SJCRH30 (cell line): ENCODE results near the gene TSPAN17. TPM values are rescaled to one million over a fixed set of nuclear protein-coding genes. Genes with fewer than 3 reads are reported as not detected.

Experiments
- DNase-seq, 2 experiments: peaks; one replicate each; pipeline ENCODE4 v3.0.0-alpha.2; 2015 to 2020
- H3K27ac ChIP-seq: fragments of 250-450 bp; sonication (Bioruptor Pico); 2 replicates; pipeline ENCODE4 v1.5.1; 2020; ENCODE audit warnings: mild to moderate bottlenecking, moderate library complexity
- H3K27me3 ChIP-seq: fragments of 250-450 bp; sonication (Bioruptor Pico); 2 replicates; pipeline ENCODE4 v1.5.1; 2020; ENCODE audit warnings: mild to moderate bottlenecking, moderate library complexity
- H3K36me3 ChIP-seq: fragments of 250-450 bp; sonication (Bioruptor Pico); 2 replicates; pipeline ENCODE4 v1.5.1; 2020; ENCODE audit warnings: mild to moderate bottlenecking, moderate library complexity
- H3K4me1 ChIP-seq: fragments of 250-450 bp; sonication (Bioruptor Pico); 2 replicates; pipeline ENCODE4 v1.5.1; 2020; ENCODE audit warnings: mild to moderate bottlenecking, moderate library complexity
- H3K4me3 ChIP-seq: fragments of 250-450 bp; sonication (Bioruptor Pico); 2 replicates; pipeline ENCODE4 v1.5.1; 2020; ENCODE audit warnings: mild to moderate bottlenecking, moderate library complexity
- H3K9me3 ChIP-seq: fragments of 250-450 bp; sonication (Bioruptor Pico); replicated peaks from 2 replicates; pipeline ENCODE4 v1.5.1; 2020; ENCODE audit warnings: mild to moderate bottlenecking, moderate library complexity
- total RNA-seq: library from RNA; depleted of rRNA; stranded (reverse); fragments of >200 nt; shearing (Covaris generic); gene quantifications from 2 replicates; pipeline ENCODE4 v1.2.3, GENCODE V29; 2014; rRNA removed

Gene TSPAN17
- total RNA-seq, 1 experiment from 2014 or later = 26.5 TPM

DNA sequence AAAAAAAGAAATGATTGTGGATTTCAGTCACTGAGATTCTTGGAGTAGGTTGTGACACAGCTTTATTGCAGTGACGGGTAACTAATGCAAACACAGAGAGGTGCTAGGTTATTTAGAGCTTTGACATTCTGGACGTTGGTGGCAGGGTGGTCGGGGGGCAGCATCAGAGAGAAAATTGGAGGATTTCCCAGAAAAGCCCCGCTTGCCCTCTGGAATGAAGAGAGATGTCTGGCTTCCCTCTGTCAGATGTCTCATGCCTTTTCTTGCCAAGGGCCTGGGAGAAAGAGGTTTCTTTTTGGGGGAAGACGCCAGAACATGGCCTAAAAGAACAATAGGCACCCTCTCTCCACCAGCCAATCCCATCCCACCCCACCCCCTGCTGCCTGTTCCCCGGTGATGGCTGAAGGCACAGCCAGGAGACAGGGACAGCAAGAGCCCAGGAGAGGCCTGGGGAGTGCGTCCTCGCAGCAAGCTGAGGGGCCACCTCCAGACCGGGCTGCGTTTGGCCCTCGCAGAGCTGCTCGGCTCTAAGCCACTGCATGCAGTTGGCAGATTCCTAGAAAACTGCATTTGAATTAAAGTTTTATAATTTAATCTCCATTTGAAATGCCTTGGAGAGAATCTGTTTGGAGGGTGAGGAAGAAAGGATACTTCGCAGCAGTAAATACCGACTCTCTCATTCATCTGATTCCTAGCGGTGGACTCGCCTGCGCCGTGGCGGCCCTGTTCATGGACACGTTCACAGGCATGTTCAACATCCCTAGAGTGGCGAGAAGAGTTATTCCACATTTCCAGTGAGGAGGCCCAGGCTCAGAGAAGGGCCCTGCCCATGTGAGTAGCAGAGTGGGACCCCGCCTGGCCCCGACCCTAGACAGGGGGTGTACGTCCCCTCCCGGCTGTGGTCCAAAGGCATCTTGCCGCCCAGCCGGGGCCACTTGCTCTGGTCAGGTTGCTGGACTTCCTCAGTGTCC is 55.7 kb downstream of the TSPAN17 start:
- H3K4me3 ChIP-seq = no peak overlapping the region
- no peaks in the 10 kb centered on the region for H3K4me1 ChIP-seq
- no peaks in the 10 kb centered on the region for H3K9me3 ChIP-seq
- peaks cover 37% of the 10 kb centered on the region for H3K27me3 ChIP-seq
- H3K27ac ChIP-seq = no peak overlapping the region
- no peaks in the 10 kb centered on the region for H3K36me3 ChIP-seq
- DNase-seq = no peak

DNA sequence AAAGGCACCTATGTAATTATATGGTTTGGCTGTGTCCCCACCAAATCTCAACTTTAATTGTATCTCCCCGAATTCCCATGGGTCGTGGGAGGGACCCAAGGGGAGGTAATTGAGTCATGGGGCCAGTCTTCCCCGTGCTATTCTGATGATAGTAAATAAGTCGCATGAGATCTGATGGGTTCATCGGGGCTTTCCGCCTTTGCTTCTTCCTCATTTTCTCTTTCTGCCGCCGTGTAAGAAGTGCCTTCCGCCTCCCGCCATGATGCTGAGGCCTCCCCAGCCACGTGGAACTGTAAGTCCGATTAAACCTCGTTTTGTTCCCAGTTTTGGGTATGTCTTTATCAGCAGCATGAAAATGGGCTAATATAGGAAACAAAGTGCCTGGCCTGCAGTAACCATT is 56.6 kb downstream of the TSPAN17 start:
- H3K27ac ChIP-seq = no peak overlapping the region
- peaks cover 42% of the 10 kb centered on the region for H3K27me3 ChIP-seq

DNA sequence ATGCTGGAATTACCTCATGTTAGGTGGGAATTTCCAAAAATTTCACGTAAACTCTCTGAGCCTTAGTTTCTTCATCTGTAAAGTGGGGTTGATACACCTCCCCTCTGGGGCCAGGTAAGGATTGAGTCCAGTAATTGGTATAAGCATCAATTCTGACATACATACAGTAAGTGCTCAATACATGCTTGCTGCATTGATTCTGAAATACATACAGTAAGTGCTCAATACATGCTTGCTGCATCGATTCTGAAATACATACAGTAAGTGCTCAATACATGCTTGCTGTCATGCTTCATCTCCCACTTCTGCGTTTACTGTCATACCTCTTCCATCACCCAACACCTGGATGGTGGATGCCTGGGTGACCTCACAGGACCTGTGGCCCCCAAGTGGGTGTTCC is 57.1 kb downstream of the TSPAN17 start:
- Histone ChIP-seq H3K27ac (no peak overlapping the region), H3K27me3 (peaks cover 43% of the 10 kb centered on the region), H3K4me3 (no peak overlapping the region), H3K9me3 (no peaks in the 10 kb centered on the region), H3K36me3 (no peaks in the 10 kb centered on the region), H3K4me1 (no peaks in the 10 kb centered on the region)
- DNase-seq = no peak

More for the DNA sequence above, 56.6 kb downstream of the TSPAN17 start:
- no peak overlapping the region for H3K4me3 ChIP-seq
- no peak for DNase-seq
- H3K36me3 ChIP-seq = no peaks in the 10 kb centered on the region
- no peaks in the 10 kb centered on the region for H3K9me3 ChIP-seq
- H3K4me1 ChIP-seq = no peaks in the 10 kb centered on the region

DNA sequence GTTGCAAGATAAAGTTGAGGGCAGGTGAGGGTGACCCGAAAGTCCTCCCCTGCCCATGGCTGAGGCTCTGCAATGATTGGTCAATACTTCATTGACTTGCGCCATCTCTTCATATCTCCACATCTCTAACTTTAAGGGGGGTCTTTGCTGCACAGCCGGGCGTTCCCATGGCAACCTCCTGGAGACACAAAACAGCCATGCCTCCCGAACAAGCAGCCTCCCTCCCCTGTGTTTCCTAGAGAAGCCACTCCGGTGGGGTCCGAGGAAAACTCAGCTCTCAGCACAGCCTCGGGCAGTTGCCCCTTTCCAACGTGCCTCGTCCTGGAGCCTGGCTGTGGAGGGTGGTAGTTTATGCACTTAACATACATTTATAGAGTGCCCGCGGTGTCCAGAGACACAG is 57.5 kb downstream of the TSPAN17 start:
- Histone ChIP-seq H3K36me3 (no peaks in the 10 kb centered on the region), H3K27ac (no peak overlapping the region), H3K4me3 (no peak overlapping the region), H3K4me1 (no peaks in the 10 kb centered on the region), H3K27me3 (peaks cover 48% of the 10 kb centered on the region), H3K9me3 (no peaks in the 10 kb centered on the region)
- DNase-seq = no peak

Other genes with a start within 250 kb of the TSPAN17 start
- gene CLTB, start 230.9 kb upstream of the TSPAN17 start, total RNA-seq = 28.3 and 29.6 TPM in 2 replicates
- gene FAF2, start 199.1 kb upstream of the TSPAN17 start, total RNA-seq = 51.7 and 52.5 TPM in 2 replicates
- gene RNF44, start 110.1 kb upstream of the TSPAN17 start, total RNA-seq = 24.2 and 29.0 TPM in 2 replicates
- not detected in 2 replicates for gene CDHR2, start 98.1 kb upstream of the TSPAN17 start, total RNA-seq
- gene GPRIN1, start 37.3 kb upstream of the TSPAN17 start, total RNA-seq = 6.5 and 6.9 TPM in 2 replicates
- not detected in 2 replicates for gene SNCB, start 16.9 kb upstream of the TSPAN17 start, total RNA-seq
- not detected in 2 replicates for gene EIF4E1B, start 16.8 kb upstream of the TSPAN17 start, total RNA-seq
- gene UNC5A, start 163.1 kb downstream of the TSPAN17 start, total RNA-seq = 0.18 and 0.20 TPM in 2 replicates